Vagina (tissue), 2 donors: ENCODE measurements around the gene HCK.

Source experiments
- POLR2A ChIP-seq, 2 donors: fragments of 450-650 bp; IDR thresholded peaks; one replicate each; pipeline ENCODE4 v1.6.1; 2017; ENCODE audit warnings: antibody characterized with exemption in 2 of 2, mild to moderate bottlenecking in 2 of 2, moderate library complexity in 2 of 2
- POLR2AphosphoS5 ChIP-seq, 2 donors: sonication (generic); formaldehyde crosslinking; IDR thresholded peaks; one replicate each; pipeline ENCODE4 v1.9.0; 2017; ENCODE audit warnings: antibody characterized with exemption in 2 of 2, mild to moderate bottlenecking in 2 of 2, low read depth in 1 of 2; ENCODE audit not compliant: insufficient read depth in 1 of 2
- TF ChIP-seq, protein P1 (sequence below), 3 experiments: fragments of 450-650 bp in 2 of 3; fragments of 200-600 bp in 1 of 3; sonication (generic) in 1 of 3; IDR thresholded peaks; one replicate each; pipeline ENCODE4 v1.5.1; 2017 to 2019; ENCODE audit warnings: antibody characterized with exemption in 3 of 3, mild to moderate bottlenecking in 2 of 3, moderate library complexity in 2 of 3

GRCh38 chr20:32050851-32051556 is 1.0 kb upstream of the HCK start:
- TF ChIP-seq, protein P1, sequence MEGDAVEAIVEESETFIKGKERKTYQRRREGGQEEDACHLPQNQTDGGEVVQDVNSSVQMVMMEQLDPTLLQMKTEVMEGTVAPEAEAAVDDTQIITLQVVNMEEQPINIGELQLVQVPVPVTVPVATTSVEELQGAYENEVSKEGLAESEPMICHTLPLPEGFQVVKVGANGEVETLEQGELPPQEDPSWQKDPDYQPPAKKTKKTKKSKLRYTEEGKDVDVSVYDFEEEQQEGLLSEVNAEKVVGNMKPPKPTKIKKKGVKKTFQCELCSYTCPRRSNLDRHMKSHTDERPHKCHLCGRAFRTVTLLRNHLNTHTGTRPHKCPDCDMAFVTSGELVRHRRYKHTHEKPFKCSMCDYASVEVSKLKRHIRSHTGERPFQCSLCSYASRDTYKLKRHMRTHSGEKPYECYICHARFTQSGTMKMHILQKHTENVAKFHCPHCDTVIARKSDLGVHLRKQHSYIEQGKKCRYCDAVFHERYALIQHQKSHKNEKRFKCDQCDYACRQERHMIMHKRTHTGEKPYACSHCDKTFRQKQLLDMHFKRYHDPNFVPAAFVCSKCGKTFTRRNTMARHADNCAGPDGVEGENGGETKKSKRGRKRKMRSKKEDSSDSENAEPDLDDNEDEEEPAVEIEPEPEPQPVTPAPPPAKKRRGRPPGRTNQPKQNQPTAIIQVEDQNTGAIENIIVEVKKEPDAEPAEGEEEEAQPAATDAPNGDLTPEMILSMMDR (IDR thresholded peaks at IDR 0.05): no peak
- no peak for TF ChIP-seq POLR2AphosphoS5 (IDR thresholded peaks at IDR 0.05; ENCODE audit: insufficient read depth in 1 of 2, low read depth in 1 of 2)
- no peak for TF ChIP-seq POLR2A (IDR thresholded peaks at IDR 0.05)
